Activated CD4-positive, alpha-beta T cell treated with anti-CD3 and anti-CD28 coated beads for 48 hours (primary cell): Measurements from ENCODE around the gene TNS3.

Experiments used
- DNase-seq: peaks from one replicate; pipeline ENCODE4 v3.0.0-alpha.2; 2020

The TNS3 gene

DNA sequence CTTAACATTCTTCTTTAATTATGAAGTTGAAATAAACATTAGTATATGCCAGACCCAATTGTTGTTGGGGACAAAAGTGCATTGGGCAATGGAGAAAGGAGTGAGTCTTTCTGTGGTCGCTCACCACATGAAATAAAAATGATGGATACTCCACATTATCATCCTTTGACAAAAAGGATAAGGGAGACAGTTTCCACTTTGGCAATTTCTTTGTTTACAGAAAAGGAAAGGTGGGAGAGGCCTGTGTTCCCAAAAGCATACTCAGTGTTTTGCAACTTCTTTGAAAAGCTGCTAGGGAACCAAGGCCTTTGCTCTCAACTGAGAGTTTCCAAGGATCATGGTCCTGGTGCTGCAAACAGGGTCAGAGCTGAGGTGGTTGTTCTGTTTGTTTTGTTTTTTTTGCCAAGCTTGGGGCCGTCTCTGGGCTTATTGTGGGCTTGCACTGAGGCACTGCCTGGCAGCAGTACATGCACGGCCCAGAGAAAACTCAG is 341.9 kb downstream of the TNS3 start:
- DNase-seq, result no peak

DNA sequence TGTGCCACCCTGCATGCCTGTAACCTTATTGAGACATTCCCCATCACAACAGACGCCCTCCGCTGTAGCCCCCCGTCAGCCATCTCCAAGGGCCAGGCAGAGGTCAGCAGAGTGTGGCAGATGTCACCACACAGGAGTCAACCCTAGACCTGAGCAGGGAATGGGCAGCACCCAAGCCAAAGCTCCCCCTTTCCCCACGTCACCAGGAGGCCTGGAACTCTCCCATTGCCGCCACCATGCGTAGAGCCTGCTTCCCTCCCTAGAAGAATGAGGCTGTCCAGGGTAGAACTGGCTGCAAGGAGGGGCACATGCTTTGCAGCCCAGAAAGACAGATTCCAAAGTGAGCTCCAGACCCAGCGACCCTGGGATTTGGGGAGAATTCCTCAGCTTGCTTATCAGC is 342.9 kb downstream of the TNS3 start:
- no peak for DNase-seq

DNA sequence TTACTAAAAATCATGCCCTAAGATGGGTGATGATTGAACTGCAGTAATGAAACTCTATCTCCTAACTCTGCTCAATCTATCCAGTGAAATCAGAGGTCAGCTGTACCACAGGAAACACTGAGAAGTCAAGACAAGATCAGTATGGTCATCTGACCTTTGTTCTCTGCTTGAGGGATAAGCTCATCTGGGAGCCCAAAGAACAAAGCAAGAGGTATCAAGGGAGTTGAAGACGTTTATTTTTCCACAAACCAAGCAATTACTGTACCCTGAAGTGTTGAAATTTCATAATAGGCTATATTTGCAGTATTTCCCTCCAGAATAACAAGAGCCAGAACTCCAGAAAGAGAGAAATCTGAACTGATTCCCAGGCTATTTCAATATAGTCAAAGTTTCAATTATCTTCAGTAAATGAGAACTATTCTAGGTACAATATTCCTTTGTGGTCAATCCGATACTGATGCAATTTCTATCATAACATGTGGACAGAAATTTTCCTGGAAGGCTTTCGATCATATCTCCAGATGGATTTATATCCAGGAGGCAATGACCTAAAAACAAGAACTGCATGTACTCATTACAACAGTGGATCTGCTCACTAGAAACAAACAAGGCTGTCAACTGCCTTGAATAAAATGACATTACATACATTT is 345.3 kb downstream of the TNS3 start:
- no peak for DNase-seq

DNA sequence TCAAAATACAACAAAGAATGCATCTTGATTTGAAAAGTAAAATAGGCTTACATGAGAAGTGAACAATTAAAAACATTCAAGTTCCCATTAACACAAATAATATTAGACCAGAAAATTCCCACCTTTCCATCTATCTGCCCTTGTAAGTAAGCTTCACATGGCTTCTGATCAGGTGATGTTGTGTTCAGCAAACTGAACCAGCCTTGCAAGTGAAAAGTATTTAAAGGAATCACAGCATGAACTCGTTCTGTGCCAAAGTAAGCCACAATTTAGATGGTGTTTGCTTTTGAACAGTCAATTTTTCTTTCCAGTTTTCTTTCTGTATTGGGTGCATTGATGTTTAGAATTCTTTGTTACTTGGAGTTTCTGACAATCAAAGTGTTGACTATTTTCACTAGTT is 347.9 kb downstream of the TNS3 start:
- DNase-seq, result no peak

DNA sequence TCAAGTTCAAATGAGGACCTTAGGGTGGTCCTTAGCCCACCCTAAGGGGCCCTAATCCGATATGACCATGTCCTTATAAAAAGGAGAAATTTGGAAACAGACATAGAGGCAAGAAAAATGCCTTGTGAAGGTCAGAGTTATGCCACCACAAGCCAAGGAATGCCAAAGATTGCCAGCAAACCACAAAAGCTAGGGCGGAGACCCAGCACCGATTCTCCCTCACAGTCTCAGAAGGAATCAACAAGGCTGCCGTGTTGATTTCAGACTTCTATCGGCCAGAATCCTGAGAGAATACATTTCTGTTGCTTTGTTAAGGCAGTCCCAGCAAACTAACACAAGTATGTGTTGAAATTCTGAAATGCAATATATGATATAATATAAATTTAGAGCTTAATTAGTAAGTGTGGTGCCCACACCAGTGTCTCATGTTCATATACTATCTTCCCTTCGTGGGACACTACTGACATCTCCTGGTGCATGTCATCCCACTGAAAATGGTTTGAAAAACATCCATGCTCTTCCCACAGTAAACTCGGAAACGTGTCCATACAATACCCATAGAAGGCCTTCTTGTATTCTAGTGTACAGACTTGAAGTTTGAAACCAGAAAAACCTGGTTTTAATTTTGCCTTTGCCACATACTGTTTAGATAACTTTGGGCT is 349.0 kb downstream of the TNS3 start:
- no peak for DNase-seq

DNA sequence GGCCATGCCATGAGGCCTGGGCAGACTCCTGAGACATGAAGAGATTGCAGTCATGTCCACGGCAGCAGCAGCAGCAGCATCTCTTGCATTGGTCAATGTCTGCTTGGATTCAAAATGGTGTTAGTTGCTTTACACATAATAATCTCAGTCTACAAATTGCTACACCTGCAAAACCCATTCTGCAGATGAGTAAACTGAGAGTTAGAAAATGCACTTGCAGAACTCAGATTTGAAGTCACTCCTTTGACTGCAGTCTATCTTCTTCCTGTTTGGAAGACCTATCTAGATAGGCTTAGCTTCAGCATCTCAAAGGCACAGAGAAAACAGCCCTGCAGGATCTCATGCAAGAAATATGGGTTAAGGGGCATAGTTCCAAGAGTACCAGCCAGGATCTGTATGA is 350.3 kb downstream of the TNS3 start:
- no peak for DNase-seq

DNA sequence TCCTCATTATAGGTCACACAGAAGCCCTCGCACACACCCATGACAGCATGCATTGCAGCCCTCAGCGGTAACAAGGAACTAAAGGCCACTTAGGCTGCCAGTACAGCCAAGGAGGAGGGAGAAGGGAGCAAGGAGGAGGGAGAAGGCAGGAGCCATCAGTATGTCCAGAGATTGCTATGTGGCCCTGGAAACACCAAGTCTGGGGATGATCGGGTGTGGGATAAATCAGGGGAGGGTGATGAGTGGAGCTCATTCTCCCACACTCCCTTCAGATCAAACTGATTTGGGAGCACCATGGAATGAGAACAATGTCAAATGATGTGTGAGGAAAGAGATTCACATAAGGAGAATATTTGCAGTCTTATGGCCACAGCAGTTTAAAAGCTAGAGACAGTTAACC is 350.9 kb downstream of the TNS3 start:
- DNase-seq, result no peak

DNA sequence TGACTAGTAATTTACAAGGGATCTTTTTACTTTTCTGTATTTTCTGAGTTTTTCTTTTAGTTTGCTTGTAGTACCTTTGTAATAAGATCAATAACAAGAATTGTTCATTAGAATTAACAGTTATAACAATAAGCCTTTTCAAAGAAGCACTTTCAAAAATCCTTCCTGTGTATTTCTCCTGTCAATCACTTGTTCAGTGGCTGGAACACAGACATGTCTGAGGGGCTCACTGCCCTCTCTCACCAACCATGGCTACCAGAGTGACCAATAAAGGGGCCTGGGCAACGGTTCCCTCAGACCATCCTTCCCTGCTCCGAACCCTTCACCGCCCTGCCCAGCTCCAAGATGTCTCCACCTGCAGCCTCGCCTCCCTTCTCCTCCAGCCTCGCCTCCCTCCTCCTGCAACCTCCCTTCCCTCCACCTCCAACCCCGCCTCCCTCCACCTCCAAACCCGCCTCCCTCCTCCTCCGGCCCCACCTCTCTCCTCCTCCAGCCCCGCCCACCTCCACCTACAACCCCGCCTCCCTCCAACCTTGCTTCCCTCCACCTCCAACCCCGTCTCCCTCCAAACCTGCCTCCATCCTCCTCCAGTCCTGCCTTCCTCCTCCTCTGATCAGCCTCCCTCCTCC is 353.4 kb downstream of the TNS3 start:
- DNase-seq, result peak; percentile 7

DNA sequence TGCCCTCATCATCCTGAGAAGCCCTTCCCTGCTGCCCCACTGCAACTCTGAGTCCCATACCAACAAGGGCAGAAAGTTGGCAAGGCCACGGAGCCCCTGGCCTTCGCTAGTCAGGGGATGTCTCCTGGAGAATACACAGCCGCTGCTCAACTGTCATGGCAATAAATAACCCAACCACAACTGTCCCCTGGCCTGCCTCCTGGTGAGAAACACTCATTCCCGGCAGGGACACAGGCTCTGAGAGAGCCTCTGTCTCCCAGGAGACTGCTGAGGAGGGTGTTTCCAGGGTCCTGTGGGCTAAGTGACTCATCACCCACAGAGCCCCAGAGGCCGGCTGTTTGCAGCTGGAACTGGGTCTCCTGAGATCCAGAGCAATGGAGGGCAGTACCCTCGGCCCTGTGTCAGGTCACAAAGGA is 354.1 kb downstream of the TNS3 start:
- no peak for DNase-seq

DNA sequence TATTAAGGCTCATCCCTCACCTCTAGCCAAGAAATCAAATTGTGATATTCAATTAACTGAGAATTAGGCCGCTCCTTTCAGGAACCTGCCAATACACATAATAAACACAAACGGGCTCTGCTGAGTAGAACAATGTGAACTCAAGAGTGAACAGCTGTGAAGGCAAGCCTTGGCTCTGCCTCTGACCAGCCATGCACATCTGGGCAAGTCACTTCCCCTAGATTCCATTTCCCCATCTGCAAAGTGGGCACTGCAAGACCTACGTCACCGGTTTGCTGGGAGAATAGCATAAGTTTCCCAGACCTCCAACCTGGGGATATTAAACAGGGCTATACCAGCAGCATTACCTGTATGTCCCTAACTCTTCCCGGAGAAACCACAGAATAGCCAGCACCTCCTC is 355.2 kb downstream of the TNS3 start:
- DNase-seq, result no peak

DNA sequence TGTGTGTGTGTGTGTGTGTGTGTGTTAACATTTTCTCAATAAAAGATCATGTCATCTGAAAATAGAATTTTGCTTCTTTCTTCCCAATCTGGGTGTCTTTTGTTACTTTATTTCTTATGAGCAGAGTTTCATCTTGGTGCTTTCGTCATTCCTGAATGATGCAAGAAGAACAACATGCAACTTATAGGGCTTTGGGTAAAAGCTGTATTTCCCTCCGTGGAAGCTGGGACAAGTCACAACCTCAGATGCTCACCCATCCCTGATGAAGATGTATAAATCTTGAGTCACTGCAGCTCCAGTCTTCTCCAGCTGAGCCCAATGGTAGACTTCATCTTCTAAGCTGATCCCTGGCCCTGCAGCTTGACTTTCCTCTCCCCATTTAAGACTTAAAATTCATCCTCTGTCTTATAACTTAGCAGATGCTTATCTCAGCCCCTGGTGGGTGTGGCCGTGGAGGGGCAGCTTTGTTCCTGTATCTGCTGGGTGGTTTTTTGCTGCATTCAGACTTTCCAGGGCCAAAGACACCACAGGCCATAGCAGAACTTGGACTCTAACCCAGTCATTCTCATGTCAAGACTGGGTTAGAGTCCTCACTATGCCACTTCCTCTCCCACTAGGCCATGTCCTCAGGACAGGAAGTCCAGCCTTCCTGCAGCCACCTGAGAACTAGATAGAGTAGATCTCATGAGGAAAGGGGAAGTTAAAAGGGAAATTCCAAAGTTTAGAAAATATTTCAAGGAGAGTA is 356.4 kb downstream of the TNS3 start:
- DNase-seq, result no peak
